CD4-positive, alpha-beta T cell treated with Interleukin-17A for 1 hour (primary cell): ENCODE results near the gene GET3.

Source experiments
- DNase-seq: peaks from one replicate; pipeline ENCODE4 v3.0.0-alpha.2; 2020

Gene GET3

DNA sequence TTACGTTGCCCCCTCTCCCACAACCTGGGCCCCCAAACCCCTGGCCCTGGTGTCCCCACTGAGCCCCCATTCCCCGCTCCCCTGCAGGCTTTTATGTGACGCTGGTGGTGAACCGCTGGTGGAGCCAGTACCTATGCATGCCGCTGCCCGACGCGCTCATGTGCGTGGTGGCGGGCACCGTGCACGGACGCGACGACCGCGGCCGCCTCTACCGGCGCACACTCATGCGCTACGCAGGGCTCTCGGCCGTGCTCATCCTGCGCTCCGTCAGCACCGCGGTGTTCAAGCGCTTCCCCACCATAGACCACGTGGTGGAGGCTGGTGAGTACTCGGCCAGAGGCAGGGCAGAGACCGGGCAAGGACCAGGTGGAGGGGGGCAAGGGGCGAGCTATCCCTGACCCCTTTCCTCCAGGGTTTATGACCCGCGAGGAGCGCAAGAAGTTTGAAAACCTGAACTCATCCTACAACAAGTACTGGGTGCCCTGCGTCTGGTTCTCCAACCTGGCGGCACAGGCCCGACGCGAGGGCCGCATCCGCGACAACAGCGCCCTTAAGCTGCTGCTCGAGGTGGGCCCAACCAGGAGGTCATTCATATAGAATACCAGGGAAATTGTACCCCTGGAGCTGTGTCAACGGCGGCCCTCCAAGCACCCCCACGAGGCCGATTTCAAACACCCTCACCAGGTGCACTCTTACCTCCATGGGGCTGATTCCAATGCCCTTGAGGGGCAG, 17.3 kb downstream of the GET3 start:
- no peak for DNase-seq

DNA sequence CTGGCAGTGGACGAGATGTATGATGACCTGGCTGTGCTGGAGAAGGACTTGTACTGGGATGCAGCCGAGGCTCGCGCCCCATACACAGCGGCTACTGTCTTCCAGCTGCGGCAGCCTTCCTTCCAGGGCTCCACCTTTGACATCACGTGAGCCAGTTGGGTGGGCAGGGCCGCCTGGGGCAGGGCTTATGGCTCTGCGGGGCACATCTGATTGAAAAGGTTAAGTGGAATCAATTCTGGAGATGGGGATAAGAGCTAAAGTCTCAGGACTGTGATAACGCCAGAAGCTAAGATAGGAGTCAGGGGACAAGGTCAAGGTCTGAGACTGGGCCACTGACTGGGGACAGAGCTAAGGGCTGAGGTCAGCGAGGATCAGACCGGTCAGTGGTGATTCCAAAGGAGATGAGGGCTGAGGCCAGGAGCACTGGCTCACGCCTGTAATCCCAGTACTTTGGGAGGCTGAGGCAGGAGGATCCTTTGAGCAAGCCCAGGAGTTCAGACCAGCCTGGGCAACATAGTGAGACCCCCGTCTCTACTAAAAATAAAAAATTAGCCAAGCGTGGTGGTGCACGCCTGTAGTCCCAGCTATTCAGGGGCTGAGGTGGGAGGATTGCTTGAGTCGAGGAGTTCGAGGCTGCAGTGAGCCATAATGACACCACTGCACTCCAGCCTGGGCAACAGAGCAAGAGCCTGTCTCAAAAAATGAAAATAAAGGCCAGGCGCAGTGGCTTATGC, 19.0 kb downstream of the GET3 start:
- DNase-seq: no peak

DNA sequence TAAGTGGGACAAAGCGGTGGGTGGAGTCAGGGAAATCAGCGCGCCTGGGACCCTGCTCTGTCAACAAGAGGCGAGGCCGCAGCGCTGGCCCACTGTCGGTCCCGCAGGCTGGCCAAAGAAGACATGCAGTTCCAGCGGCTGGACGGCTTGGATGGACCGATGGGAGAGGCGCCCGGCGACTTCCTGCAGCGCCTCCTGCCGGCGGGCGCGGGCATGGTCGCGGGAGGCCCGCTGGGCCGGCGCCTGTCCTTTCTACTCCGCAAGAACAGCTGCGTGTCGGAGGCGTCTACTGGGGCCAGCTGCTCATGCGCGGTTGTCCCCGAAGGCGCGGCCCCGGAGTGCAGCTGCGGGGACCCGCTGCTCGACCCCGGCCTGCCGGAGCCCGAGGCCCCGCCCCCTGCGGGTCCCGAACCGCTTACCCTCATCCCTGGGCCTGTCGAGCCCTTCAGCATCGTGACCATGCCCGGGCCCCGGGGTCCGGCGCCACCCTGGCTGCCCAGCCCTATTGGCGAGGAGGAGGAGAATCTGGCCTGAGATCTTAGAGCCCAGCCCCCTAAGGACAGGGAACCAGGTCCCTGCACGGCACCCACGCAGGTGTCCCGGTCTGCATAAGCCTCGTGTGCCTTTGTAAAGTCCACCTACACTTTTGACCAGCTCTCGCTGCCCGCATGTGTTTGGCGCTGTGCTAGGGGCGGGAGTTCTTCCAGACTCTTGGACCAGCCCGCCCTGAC, 20.4 kb downstream of the GET3 start:
- peak; percentile 66 for DNase-seq

DNA sequence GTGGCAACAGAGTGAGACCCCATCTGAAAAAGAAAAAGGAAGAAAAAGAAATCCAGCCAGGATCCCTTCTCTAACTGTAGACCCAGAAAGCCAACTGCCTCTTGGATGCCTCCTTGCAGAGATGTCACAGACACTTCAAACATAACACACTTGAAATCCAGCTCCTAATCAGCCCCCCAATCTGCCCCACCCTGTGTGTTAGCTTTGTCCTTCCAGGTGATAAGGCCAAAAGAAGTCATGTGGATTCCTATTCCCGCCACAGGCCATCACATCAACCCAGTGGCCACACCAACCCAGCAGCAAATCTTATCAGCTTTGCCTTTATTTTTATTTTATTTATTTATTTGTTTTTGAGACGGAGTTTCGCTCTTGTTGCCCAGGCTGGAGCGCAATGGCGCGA, 22.4 kb downstream of the GET3 start:
- DNase-seq: no peak

- DNase-seq: no peak
These were observed 25.8 kb downstream of the GET3 start for GRCh38 chr19:12763100-12763499.

DNA sequence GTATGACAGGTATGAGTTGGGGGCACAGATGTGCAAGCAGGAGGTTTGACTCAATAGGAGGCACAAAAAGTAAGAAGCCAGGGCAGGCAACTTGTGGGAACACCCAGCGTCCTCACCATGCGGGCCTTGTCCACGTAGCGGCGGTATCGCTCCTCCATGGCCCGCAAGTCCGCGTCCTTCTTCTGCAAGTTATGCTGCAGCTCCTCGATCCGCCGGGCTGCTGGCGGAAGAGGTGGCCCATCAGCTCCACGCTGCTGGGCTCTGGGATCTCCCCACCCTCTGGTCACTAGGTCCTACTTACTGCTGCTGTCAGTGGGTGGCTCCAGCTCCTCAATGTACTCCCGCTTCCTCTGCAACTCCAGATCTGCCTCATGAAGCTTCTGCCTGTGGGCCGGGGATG, 27.4 kb downstream of the GET3 start:
- DNase-seq: no peak

DNA sequence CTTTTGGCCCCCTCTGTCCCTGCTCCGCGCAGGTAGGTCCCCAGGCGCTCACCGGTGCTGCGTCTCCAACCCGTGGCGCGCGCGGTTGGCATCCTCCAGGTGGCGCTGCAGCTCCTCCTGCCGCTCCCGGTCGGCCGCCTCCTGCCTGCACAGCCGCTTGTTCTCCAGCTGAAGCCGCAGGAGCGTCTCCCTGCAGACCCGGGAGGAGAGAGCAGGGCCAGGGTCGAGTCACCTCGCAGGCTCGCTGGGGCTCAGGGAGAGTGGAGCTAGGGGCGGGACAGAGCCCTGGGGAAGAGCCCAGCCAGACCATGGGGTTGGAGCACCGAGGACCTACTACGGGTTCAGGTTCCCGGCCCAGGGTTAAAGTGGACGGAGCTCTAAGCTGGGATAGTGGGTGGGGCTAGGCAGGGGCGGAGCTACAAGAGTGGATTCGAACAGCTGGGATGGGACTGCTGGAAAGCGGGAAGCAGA, 28.8 kb downstream of the GET3 start:
- DNase-seq: peak; percentile 85

GRCh38 chr19:12767150-12767549, 29.9 kb downstream of the GET3 start:
- DNase-seq: no peak

- no peak for DNase-seq
These were observed 30.4 kb downstream of the GET3 start for GRCh38 chr19:12767666-12768065.

DNA sequence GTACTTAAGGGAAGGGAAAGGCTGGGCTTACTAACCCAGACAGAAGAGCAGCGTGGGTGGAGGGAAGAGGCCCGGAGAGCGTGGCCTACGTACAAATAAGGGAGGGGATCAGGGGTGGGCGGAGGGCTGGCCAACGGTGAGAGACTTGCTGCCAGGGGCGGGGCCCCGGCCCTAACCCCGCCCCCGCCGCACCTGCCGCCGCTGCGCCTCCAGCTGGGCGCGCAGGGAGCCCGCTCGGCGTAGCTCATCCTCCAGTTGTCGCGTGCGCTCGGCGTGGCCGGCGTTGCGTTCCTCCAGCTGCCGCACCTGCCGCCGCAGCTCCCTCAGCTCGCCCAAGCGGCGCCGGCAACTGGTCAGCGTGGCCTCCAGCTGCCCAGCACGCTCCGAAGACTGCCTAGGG, 32.4 kb downstream of the GET3 start:
- peak; percentile 79 for DNase-seq

GRCh38 chr19:12770922-12771321, 33.6 kb downstream of the GET3 start:
- DNase-seq: no peak

DNA sequence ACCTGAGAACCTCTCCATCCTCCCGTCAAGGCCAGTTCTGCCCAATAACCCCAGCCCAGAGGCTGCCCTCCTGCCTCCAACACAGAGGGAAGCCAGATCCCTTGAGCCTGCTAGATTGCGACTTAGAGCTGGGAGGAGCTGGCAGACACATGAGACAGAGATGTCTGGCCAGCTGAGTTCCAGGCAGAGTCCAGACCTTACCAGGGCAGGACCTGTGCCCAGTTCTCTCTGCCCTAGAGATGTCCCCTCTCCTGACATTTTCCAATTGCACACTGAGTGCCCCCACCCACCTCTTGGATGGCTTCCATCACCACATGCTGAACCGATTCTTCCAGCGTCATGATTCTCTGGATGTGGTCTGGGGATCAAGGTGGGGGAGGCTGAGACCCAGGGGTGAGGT, 35.0 kb downstream of the GET3 start:
- no peak for DNase-seq

GRCh38 chr19:12773571-12773970, 36.3 kb downstream of the GET3 start:
- no peak for DNase-seq

DNA sequence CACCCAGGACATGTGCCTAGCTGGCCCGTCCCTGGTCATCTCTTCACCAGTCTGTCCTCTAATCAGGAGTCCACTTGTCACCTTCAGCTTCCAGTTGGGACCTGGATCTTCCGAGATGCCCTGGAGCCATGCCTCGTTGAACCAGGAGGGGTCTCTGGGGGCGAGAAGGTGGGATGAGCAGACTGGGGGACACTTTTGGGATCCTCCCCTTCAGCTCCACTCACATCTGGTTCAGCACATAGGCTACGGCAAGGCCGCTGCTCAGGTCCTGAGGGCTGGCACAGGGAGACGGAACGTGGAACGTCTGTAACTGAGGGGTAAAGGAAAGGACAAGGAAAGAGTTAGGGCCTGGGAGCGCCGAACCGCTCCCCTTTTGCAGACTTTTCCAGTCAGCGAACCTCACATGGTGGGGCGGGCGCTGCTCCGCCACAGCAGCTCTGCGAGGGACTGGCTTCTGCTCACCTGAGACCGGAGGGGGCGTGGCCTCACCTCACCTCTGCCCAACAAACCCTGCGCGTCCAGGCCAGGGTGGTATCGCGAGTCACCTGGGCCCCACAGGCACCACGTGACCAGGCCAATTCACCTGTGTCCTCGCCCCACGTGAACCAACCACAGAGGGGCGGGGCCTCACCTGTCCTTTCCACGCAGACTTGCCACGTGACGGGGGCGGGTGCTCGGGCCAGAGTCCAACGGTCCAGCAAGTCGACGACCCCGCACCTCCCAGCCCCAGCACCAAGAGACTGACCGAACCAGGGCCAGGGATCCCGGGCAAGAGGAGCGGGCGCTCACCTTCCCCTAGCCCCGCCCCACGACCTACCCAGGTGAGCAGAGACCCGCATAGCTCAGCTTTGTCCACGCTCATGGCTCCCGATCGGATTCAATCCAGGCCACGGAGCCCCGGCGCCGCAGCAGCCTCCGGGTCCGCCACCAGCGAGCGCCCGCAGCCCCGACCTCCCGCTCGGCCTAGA, 37.6 kb downstream of the GET3 start, which contains the start of gene HOOK2:
HOOK2 (minus strand) TSS at position 965 of the 968 bp plus-strand sequence; CDS start at position 862, 103 bp downstream.
- DNase-seq: peak; percentile 71

DNA sequence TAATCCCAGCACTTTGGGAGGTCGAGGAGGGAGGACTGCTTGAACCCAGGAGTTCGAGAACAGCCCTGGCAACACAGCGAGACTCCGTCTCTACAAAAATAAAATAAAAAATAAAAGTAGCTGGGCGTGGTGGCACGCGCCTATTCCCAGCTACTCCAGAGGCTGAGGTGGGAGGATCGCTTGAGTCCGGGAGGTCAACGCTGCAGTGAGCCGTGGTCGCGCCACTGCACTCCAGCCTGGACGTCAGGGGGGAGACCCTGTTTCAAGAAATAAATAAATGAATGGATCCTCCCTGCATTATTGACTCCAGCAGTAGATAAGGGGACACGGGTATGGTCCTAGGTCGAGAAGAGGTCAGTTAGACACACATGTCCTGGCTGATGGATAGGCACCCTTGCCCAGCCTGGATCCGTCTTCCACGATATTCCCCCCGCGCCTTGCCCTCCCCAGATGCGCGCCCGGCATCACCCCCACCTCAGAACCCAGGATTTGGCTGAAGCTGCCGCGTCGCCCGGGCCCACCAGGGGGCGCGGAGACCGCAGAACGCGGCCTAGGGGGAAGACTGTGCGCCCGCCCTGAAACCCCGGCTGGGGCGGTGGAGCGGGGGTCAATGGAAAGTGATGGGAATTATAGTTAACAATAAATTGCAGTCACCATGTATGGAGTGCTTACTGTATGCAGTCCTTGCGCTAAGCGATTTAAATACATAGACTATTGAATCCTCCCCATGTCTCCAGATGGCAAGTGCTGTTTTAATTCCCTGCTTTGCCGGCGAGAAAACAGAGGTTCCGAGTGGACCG, 40.1 kb downstream of the GET3 start:
- DNase-seq: peak; percentile 83

GRCh38 chr19:12778017-12778904, 41.0 kb downstream of the GET3 start:
- DNase-seq: peak; percentile 59

GRCh38 chr19:12778905-12779161, 41.5 kb downstream of the GET3 start:
- no peak for DNase-seq

DNA sequence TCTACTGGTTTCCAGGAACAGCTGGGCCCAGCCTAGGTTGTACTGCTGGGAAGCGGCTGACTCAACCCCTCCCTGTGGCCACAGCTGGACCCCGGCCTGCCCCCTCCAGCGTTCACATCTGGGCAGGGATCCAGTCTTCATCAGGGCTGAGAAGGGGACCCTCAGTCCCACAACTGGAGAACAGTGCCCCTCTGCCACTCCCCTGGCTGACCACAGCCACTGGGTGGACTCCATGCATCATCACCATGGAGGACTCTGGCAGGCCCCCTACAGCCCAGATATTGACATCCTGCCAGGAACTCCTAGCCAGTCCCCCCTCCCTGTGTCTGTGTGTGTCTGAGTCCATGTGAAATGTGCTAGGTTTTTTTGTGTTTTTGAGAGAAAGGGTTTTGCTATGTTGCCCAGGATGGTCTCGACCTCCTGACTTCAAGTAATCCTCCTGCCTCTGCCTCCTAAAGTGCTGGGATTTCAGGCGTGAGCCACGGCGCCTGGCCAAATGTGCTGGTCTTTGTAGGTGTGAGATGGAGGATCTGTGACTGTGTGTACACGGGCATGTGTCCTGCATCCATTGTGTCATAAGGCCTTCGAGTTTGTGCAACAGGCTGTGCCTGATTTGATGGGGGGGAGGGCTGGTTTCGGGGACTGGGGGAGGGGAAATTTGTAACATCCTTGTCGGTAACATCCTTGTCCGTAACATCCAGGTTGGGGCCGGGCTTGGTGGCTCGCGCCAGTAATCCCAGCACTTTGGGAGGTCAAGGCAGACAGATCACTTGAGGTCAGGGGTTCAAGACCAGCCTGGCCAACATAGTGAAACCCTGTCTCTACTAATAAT, 42.1 kb downstream of the GET3 start:
- DNase-seq: no peak

DNA sequence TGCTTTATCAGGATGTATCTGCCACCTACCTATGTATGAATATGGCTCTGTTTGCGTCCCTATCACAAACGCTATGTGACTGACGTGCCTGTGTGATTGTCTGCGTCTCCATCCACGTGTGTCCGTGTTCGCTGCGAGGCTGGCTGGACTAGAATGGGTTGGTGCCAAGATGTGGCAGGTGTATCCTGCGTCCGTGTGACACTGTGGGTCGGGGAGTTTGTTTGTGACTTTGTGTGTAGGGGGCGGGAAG, 44.8 kb downstream of the GET3 start:
- no peak for DNase-seq
